Glutamatergic neuron (in vitro differentiated cells): ENCODE results near the gene GHITM. TPM values are rescaled to one million over a fixed set of nuclear protein-coding genes. Genes with fewer than 3 reads are reported as not detected.

Experiments used
- DNase-seq: peaks from one replicate; pipeline ENCODE4 v3.0.0; 2022
- H3K27ac Mint-ChIP-seq: one replicate; pipeline ENCODE4 v1.8.0; 2020; ENCODE audit warnings: mild to moderate bottlenecking, mixed read lengths, inconsistent platforms; ENCODE audit not compliant: unreplicated experiment
- H3K27me3 Mint-ChIP-seq: one replicate; pipeline ENCODE4 v1.8.0; 2020; ENCODE audit warnings: mild to moderate bottlenecking, moderate library complexity, mixed read lengths, inconsistent platforms; ENCODE audit not compliant: unreplicated experiment
- H3K36me3 Mint-ChIP-seq: one replicate; pipeline ENCODE4 v1.8.0; 2020; ENCODE audit warnings: mild to moderate bottlenecking, mixed read lengths, inconsistent platforms; ENCODE audit not compliant: unreplicated experiment
- H3K4me1 Mint-ChIP-seq: one replicate; pipeline ENCODE4 v1.8.0; 2020; ENCODE audit warnings: mild to moderate bottlenecking, low read depth, mixed read lengths, inconsistent platforms; ENCODE audit not compliant: unreplicated experiment
- H3K4me3 Mint-ChIP-seq: one replicate; pipeline ENCODE4 v1.8.0; 2020; ENCODE audit warnings: mild to moderate bottlenecking, mixed read lengths, inconsistent platforms; ENCODE audit not compliant: unreplicated experiment
- H3K9me3 Mint-ChIP-seq: one replicate; pipeline ENCODE4 v1.8.0; 2020; ENCODE audit warnings: mild to moderate bottlenecking, moderate library complexity, mixed read lengths, inconsistent platforms; ENCODE audit not compliant: unreplicated experiment
- total RNA-seq: library from RNA; stranded (reverse); fragmentation: NEBNext Ultra II Directional; extraction: Animal tissue kit (Norgen Biotek cat#: 25700); gene quantifications from one replicate; pipeline ENCODE4 v1.2.1, GENCODE V29; 2021; ENCODE audit not compliant: unreplicated experiment
- TF ChIP-seq, protein P1 (sequence below): fragments of 200-600 bp; sonication (generic); IDR thresholded peaks from one replicate; pipeline ENCODE4 v1.5.0; 2021; ENCODE audit not compliant: partially characterized antibody, unreplicated experiment

Gene GHITM
- total RNA-seq, 1 donor from 2014 or later, result 120 TPM

DNA sequence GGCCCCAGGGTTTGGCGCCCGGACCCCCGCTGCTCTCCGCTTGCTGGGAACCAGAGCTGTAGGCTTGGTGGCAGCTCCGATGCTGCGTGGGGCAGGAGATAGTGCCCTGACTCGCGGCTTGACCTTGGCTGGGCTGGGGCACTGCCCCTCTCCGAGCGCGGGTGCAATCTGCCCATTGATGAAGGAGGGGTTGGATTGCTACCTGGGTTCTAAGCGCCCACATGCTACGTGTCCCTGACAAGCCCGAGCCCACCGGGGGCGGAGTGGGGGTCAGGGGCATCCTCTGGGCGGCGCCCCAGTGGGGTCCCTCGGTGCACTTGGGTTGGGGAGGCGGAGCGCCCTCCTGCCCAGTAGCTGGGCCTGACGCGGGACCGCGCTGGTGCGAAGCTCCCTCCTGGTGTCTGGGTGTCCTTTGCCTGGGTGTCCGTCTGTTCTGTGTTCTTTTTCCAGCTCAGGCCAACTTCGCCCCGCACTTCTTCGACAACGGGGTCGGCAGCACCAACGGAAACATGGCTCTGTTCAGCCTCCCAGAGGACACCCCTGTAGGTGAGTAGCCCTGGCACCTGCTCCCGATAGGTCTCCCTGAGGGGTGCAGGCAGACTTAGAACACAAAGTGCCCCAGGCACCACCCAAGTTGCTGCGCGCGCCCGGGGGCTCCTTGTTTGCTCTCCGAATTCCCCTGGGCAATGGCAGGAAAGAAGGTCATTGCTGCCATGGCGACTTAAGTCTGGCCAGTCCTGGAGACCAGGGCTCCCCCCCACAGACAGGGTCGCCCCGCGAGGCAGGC is 55.9 kb downstream of the GHITM start:
- Mint-ChIP-seq H3K36me3 (no peaks in the 10 kb centered on the region), H3K4me3 (peak overlapping the region; percentile 69), H3K4me1 (peaks cover 2% of the 10 kb centered on the region), H3K27me3 (peaks cover 22% of the 10 kb centered on the region), H3K9me3 (peaks cover 3% of the 10 kb centered on the region), H3K27ac (no peak overlapping the region)
- no peak for DNase-seq
- TF ChIP-seq, protein P1, sequence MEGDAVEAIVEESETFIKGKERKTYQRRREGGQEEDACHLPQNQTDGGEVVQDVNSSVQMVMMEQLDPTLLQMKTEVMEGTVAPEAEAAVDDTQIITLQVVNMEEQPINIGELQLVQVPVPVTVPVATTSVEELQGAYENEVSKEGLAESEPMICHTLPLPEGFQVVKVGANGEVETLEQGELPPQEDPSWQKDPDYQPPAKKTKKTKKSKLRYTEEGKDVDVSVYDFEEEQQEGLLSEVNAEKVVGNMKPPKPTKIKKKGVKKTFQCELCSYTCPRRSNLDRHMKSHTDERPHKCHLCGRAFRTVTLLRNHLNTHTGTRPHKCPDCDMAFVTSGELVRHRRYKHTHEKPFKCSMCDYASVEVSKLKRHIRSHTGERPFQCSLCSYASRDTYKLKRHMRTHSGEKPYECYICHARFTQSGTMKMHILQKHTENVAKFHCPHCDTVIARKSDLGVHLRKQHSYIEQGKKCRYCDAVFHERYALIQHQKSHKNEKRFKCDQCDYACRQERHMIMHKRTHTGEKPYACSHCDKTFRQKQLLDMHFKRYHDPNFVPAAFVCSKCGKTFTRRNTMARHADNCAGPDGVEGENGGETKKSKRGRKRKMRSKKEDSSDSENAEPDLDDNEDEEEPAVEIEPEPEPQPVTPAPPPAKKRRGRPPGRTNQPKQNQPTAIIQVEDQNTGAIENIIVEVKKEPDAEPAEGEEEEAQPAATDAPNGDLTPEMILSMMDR, result no peak

DNA sequence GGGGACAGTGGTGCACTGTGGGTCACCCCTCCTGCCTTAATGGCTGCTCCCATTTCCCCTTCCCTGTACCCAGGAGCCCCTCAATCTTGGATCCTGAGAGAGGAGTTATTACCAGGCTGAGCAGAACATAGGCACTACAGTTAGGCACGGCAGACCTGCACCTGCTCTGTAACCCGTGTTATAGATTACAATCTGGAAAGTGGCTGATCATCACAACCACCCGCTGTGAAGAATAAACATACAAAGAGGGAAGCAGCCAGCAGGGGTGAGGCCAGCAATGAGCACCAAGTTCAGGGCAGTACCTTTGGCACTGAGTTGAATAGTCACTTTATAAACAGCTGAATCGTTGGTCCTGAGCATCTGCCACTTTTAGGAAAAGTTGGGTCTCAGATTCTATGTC is 56.8 kb downstream of the GHITM start:
- peaks cover 3% of the 10 kb centered on the region for H3K9me3 Mint-ChIP-seq
- TF ChIP-seq, protein P1, result no peak
- H3K4me3 Mint-ChIP-seq, result no peak overlapping the region
- peaks cover 3% of the 10 kb centered on the region for H3K4me1 Mint-ChIP-seq
- peaks cover 22% of the 10 kb centered on the region for H3K27me3 Mint-ChIP-seq
- H3K27ac Mint-ChIP-seq, result no peak overlapping the region
- no peak for DNase-seq
- H3K36me3 Mint-ChIP-seq, result no peaks in the 10 kb centered on the region

DNA sequence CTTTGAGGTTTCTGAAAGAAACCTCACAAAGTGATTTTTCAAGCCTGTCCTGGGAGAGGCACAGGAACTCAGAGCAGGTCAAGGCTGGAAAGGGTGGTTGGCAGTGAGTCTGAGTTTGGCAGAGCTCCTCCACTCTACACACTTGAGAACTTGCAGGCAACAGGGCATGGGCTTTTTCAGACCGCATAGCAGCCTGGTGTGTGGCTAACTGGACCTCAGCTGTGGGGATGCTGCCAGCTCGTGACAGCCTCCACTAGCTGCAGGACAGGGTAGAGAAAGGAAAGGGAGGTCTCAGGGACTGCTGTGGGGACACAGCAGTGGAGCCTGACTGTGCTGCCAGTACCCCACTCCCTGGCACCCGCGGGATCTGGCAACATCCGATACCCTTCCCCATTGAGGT is 57.6 kb downstream of the GHITM start:
- no peak overlapping the region for H3K4me3 Mint-ChIP-seq
- peaks cover 3% of the 10 kb centered on the region for H3K4me1 Mint-ChIP-seq
- H3K27me3 Mint-ChIP-seq, result peaks cover 20% of the 10 kb centered on the region
- no peaks in the 10 kb centered on the region for H3K36me3 Mint-ChIP-seq
- peaks cover 3% of the 10 kb centered on the region for H3K9me3 Mint-ChIP-seq
- H3K27ac Mint-ChIP-seq, result no peak overlapping the region
- no peak for DNase-seq
- TF ChIP-seq, protein P1, result no peak

DNA sequence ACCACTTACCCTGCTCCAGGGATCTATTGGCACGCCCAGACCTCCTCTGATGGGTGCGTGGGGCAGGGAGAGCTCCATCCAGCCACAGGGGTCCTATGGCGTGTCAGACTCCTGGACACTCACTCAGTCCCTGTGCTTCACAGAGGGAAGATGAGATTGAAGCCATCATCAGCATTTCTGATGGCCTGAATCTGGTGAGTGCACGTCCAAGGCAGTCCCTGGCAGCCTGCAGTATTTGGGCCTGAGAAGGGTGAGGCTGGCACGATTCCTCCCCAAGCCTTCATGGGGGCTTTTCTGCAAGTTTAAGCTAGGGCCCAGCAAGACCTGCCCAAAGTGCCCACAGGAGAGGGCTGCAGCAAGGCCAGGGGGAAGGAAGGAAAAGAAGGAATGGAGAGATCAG is 58.3 kb downstream of the GHITM start:
- peaks cover 20% of the 10 kb centered on the region for H3K27me3 Mint-ChIP-seq
- TF ChIP-seq, protein P1, result no peak
- no peak overlapping the region for H3K27ac Mint-ChIP-seq
- peaks cover 7% of the 10 kb centered on the region for H3K4me1 Mint-ChIP-seq
- peaks cover 3% of the 10 kb centered on the region for H3K9me3 Mint-ChIP-seq
- no peak for DNase-seq
- no peaks in the 10 kb centered on the region for H3K36me3 Mint-ChIP-seq
- no peak overlapping the region for H3K4me3 Mint-ChIP-seq

DNA sequence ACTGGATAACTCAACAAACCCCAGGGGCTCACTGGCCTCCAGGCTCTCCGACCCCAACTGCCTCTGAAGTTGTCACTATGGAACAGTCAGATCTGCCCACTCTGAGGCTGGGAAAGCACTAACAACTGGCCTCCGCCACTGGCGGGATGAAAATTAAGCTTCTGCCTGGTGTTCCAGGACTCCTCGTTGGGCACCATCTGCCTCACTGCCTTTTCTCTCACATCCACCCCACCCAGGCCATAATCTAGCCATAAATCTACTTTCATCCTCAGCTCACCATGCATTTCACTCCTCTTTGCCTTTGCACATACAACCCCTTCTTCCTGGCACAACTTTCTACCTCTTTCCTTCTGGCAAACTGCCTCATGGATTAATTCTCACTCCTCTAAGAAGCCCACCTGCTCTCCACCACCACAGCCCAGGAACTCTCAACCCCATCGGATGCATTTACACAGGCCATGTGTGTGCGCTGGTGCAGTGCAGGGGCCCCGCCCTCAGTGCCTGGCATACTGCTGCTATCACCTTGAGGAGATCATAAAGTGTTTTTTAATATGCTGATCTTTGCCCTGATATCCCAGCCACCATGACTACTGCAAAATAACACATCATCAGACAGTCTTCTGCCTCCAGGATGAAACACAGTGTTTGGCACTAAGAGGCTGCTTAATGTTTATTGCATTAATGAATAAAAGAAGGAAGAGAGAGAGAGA is 59.1 kb downstream of the GHITM start:
- TF ChIP-seq, protein P1, result no peak
- no peak for DNase-seq
- Mint-ChIP-seq H3K27me3 (peaks cover 18% of the 10 kb centered on the region), H3K4me3 (no peak overlapping the region), H3K27ac (peak overlapping the region; percentile 4), H3K9me3 (peaks cover 3% of the 10 kb centered on the region), H3K36me3 (no peaks in the 10 kb centered on the region), H3K4me1 (peaks cover 7% of the 10 kb centered on the region)
